ENCODE results near the gene SRRM4. TPM values are rescaled to one million over a fixed set of nuclear protein-coding genes. Genes with fewer than 3 reads are reported as not detected.
A peak's percentile ranks its signal among the peaks of the same experiment; 100 is the strongest.
"Not testable (repeated sequence)": the region's sequence is repeated elsewhere in the genome, so short reads cannot be mapped to it uniquely, and the experiment has no call there.

The SRRM4 gene, protein sequence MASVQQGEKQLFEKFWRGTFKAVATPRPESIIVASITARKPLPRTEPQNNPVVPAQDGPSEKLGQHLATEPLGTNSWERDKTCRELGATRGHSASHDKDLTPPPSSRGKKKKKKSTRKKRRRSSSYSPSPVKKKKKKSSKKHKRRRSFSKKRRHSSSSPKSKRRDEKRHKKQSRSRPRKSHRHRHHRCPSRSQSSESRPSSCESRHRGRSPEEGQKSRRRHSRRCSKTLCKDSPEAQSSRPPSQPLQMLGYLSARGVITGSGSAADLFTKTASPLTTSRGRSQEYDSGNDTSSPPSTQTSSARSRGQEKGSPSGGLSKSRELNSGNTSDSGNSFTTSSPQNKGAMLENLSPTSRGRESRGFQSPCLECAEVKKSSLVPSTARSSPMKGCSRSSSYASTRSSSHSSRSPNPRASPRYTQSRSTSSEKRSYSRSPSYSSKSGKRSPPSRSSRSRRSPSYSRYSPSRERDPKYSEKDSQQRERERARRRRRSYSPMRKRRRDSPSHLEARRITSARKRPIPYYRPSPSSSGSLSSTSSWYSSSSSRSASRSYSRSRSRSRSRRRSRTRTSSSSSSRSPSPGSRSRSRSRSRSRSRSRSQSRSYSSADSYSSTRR
- polyA plus RNA-seq (2013, experiment 1 of 2; ENCODE audit: insufficient read length): not detected
- not detected for polyA plus RNA-seq (2013, experiment 2 of 2; ENCODE audit: insufficient read length)

DNA sequence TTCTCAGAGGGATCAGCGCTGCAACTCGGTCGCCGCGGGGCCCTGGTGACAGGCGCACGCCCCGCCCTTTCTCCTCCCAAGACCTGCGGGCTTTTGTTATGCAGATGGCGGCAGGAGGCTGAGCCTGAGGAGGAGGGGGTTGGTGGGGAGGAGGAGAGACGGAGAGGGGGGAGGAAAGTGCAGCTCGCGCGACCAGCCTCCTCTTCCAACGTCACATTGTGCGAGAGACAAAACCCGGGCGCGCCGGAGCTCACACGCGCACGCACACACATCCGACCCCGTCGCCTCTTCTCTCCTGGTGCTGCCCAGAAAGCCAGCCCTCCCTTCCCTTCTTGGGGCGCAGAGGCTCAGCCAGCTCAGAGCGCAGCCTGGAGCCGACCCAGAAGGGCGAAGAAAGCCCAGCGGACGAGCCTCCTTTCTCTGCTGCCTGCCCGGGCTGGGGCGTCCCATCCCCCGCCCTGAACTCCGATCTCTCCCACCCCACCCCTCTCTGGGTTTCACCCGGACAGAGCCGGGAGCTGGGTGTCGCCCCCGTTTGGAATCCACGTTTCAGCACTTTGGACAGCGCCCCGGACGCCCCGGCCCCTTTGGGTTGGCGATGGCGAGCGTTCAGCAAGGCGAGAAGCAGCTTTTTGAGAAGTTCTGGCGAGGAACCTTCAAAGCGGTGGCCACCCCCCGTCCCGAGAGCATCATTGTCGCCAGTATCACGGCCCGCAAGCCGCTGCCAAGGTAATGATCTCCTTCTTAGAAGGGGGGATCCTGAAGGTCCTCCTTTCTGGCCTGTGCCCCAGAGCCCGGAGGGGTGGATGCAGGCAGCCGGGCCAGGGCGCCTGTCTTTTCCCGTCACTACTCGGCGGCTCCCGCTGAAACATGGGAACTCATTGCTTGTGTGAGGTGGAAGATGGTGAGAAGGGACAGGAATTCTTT, at the start of gene SRRM4:
Gene SRRM4 (plus strand): TSS at position 257 of the 927 bp plus-strand sequence. CDS start 342 bp downstream, at position 599.
- peak; percentile 8 for DNase-seq

DNA sequence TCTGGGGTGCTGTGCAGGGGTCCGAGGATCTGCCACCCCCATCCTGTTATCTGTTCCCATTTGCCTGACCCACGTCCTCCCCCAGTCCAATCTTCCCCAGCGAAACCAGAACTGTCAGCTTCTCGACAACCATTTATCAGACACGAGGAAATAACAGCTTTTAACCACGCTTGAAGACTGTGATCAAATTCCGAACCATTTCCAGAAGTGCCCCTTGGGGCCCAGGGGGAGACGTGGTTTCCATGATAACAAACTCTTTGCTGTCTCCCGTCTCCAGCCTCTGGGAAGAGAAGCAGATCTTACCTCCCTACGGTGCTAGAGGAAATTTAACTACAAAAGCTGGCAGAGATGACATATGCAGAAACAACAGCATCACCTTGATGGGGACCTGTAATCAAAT, 35.1 kb upstream of the SRRM4 start:
- DNase-seq: no peak

DNA sequence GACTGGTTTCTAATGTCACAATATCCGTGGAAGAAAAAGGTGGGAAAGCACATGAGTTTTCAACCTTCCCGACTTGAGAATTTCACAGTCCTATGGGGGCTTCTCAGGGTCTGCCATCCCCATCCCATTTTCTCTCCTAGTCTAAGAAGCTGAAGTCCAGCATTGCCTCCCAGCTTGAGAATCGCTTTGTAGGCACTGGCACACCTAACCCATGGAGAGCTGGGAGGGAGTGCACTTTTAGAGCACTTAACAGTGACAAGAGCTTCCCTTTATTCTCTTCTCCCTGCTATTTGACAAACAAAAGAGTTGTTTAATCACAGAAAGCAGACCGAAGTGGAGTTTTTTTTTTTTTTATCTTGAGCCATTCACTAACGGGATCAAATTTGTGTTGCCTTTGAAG, 22.8 kb upstream of the SRRM4 start:
- DNase-seq: no peak

DNA sequence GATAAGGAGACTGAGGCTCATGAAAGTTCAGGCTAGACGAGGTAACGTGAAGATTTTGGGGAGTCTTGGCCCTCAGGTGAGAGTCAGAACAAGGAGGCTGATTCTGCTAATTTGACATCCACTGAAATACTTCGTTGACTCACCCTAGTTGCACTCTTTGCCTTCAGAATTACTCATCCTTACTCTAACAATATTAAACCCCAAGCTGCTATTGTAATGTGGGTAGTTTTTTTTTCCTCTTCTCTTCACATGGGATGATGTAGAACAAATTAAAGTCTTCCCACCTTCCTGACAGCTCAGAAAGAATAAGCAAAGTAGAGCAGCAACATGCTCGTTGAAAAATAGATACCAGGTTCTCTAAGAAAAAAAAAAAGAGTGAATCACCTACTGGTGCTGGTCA, 22.0 kb upstream of the SRRM4 start:
- no peak for DNase-seq

DNA sequence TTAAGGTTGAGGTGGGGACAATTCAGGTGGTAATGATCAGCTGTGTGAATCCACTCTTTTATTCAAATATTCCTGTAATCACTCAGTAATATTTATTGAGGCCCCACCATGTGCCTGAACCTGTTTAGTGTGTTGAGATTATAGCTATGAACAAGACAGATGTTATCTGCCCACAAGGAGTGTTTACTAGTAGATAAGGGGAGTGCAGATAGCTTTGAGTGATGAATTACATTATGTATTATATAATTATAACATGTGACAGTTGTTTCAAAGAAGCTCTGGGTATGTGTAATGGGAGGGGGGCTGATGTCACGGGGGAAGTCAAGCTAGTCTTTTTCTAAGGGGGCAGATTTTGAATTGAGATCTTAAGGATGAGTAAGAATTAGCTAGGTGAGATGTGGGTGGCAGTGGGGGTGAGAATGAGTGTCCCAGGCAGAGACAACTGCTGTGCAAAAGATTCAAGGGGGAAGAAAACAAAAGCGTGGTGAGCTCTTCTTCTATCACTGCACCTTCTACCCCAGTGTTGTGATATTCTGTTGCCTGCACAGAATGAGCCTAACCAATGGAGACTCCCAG, 21.3 kb upstream of the SRRM4 start:
- DNase-seq: no peak

DNA sequence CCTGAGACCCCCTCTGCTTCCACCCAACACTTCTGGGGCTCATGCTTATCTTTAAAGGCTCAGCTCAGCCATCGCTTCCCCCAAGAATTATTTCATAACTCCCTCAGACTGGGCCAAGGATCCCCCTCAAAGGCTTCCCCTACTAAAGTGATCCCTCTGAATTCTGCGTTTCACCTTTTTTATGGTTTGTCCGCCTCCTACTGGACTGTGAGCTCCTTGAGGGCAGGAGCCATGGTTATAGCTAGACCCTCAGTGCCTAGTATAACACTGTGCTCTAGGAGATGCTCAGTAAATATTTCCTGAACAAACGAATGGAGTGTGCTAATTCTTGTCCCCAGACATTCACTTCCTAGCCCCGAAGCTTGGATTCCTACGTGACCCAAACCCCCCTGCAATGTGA, 20.5 kb upstream of the SRRM4 start:
- no peak for DNase-seq

DNA sequence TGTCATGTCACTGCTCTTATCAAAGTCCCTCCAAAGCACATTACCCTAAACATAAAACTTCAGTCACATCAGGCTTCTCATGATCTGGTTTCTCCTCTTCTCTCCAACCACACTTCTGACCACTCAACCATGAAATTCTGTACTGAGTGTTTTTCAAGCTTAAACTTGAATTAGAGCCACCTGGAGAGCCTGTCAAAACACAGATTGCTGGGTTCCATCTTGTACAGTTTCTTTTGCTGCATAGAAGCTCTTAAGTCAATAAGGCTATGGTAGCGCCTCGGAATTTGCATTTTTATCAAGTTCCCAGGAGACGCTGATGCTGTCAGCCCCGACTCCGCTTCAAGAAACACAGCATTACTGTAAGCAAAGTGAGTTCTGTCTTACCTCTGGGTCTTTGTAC, 16.4 kb upstream of the SRRM4 start:
- DNase-seq: no peak

DNA sequence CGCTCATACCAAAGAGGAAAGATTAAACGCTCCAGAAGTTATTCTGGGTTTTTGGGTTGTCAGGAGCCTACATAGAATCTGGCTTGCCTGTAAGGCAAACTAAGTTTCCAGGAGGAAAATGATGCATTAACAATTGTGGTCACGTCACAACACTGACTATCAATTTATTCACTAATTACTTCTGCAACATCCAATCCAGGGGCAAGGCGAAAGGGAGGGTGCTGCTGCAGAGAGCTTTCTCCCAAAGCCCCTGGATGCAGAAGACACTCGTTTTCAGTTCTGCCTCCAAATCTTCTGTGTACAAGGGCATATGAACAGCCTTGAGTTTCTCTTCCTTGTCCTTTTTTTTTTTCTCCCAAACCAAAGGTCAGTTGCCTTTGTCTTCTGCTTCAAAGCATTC, 10.5 kb upstream of the SRRM4 start:
- DNase-seq: no peak

DNA sequence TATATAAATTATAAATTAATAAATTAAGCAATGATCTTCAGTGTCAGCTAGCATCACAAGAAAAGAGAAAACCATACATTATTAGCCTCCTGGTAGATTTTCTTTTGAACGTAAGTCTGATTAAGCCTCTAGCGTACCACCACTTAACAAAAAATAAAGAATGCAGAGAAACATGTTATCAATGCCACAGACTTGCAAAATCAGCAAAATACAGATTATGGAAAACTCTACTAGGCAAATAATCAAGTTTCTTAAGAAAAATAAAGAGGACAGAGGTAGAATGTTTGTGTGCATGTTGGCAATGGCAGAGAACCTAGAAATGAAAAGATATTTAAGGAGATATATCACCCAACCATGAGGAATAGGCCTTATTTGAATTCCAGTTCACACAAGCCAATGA, 8.4 kb upstream of the SRRM4 start:
- DNase-seq: no peak

DNA sequence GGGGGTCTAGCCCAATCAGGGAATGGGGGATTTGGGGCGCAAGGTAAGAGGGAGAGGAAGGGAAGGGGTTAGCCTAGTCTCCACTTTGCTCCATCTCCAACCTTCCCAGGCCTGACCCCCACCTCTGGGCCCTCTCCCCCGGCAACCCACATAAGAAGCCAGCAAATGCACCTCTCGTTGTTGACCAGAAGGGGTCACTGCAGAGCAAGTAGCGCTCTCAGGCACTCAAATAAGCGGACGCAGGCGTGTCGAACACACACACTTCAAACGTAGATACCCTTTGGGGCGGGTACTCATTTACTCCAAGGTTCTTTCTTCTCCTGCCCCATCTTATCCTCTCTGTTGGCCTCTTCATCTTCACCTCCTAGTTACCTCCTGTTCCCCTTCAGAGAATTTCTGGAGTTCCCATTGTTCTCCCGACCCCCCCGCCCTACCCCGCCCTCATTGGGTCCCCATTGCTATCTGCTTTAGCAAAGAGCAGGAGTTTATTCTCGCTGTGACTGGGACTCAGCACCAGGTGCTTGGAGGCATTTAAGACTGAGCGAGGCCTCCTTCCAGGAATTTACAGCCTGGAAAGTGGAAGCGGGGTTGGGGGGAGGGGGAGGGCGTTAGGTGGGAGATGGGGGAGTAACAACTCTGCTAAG, 1.5 kb upstream of the SRRM4 start:
- DNase-seq: peak; percentile 30

DNA sequence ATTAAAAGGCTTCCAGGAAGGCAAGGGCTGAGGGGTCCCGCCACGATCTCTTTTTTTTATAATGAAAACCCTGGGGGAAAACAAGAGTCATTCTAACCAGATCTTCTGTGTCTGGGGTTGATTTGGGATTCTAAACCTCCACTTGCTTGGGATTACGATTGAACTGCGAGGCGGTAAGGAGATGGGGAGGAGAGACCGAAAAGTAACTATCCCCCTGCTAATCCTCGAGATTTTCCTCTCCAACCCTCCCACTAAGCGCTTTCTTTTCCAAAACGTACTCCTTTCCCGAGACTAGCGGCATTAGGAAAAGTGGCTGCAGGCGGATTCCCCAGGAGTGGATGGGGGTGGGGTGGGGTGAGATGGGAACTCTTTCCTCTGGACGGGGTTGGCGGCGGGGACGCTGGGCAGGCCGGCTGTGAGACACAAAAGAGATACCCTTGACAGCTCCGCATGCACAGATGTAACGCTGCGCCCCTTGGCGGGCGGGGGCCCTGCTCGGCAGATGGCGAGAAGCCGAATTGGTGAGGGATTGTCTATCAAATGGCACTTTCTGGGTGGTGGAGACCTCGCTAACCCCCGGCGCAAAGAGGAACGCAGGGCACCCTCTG, 830 bp upstream of the SRRM4 start:
- DNase-seq: no peak

DNA sequence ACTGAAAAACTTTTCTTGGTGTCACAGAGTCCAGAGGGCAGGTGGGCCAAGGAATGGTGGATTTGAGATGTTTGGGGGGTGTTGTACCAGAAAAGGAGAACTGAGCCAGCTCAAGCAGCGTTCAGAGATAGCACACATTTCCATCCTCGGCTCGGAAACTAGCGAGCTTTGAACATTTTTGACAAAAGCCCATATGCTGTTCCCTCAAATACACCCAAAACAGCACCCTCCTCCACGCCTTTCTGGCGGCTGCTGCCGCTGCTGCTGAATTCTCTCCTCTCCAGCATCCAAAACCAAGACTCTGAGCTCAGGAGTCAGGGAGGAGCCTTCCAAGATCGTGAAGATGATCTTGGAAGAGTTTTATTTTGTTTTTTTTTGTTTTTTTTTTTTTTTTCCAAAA, 961 bp downstream of the SRRM4 start:
- DNase-seq: no peak

DNA sequence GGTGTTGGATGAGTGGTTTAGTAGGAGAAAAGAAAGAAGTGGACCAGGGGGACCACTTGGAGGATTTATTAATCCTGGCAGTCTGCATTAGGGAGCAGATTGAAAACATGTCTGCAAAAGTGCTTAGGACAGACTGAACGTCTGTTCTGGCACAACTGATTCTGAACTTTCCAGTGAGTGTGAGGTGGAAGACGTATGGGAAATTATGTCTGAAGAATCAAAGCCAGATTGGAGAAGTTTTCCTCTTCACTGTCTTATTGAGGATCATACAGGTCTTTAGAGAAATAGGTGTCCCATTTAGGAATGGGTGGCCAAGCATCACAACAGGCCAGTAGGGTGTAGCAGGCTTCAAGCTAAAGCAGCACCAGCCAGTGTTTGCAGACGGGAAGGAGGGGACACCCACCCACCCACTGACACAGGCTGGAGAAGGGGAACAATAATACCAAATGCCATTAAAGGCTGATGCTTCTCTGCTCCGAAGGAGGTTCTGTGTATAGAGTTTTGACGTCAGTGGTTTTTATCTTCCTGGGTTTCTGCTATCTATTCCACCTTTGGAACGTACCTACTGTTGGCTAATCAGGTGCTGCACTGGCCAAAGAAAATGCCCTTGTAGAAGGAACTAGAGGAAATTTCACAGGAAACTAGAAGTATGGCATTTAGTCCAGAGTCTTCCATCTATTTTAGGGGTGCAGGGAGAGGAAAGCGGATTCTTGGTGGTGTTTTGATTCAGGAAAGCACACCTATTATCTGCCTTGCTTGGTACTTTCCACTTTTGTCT, 1.8 kb downstream of the SRRM4 start:
- DNase-seq: no peak

DNA sequence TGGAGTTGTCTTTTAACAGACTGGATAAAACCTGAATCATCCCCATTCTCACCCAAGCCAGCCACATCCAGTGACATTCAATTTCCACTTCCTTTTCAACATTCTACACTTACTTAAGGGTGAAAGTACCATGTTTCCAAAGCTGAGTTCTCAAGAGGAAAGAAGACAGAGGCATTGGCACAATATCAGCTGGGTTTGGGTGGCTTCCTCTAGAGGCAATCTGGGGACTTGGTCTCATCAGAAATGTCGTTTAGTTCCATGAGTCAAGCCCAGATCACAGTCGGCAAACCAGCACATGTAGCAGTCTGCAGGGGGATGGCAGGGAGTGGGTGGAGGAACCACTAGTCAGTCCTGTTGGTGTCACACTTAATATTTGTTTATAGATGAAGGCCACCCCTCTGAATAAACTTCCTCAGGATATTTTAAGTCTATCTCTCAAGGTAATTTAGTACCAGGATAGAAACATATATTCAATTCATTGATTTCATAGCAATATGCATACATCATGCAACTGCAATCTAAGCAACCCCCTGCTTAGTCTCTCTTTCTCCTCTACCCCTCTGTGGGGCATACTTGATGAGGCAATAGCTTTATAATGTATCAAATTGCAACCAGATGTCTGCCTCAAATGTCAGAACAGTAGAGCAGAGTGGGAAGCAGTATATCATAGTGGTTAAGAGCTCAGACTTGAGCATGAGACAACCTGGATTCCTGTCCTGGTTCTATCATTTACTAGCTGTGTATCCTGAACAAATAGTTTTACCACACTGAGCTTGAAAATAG, 3.0 kb downstream of the SRRM4 start:
- no peak for DNase-seq

DNA sequence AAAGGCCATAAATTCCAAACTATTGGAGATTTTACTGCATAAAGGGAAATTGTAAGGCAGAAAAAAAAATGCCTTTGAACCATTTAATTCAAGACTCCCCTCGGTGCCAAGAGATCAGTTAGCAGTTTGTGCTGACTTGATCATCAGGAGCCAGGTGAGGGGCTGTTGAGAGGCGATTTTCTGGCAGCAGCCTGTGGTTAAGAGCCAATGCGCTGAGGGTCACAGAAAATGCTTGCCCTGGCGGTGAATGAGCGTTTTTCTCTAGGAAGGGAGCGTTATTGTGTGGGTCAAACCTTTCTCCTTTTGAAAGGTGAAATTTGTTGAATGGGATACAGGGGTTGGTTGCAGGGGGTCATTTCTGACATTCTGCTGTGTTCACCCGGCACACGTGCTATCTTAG, 4.7 kb downstream of the SRRM4 start:
- DNase-seq: no peak

DNA sequence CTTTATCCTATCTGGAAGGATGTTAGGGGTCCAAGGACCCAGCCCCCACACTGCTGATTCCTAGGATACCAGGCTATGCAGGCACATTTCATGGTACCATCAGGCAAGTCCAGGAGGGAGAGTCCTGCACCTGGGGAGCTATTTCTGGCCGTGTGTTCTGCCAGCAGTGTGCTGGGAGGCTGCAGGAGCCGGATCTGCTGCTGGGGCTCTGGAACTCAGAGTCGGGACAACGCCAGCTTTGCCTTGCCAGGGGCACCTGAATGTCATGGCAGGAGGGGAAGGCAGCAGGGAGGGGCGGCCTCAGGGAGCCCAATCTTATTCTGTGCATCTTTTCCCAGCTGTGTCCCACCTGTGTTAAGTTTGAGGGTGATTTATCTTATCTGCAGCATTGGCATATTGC, 17.8 kb downstream of the SRRM4 start:
- DNase-seq: no peak

DNA sequence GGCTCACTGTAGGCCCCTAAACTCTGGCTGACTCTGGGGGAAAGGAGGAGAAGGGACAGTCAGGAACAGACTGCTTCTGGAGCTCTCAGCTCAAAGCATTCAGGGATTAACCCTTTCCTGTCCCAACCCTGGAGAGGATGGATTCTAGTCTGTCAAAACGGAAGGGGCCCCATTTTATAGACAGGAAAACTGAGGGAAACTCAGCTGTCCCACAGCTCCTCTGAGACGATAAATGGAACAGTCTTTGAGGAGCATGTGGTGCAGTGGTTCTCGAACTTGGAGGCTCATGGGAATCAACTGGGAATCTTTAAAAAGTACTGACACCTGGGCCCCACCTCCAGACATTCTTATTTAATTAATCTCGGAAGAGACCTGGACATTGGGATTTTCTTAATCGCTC, 23.7 kb downstream of the SRRM4 start:
- DNase-seq: no peak

DNA sequence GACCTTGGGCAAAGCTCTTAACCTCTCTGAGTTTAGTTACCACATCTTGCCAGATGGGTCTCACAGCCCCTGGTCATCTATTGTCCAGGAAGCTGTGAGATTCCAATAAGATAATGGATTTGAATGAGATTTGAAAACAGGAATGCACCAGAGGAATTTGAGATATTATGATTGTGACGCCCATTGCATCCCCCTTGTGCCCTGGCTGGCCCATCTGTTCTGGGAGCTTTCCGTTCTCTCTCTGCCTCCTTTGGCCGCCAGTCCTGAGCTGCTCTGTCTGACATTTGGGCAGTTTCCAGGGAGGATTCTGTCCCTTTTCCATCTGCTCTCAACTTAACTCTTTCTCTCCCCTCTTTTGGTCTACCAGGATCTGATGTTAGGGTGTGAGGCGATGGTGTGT, 24.6 kb downstream of the SRRM4 start:
- no peak for DNase-seq

DNA sequence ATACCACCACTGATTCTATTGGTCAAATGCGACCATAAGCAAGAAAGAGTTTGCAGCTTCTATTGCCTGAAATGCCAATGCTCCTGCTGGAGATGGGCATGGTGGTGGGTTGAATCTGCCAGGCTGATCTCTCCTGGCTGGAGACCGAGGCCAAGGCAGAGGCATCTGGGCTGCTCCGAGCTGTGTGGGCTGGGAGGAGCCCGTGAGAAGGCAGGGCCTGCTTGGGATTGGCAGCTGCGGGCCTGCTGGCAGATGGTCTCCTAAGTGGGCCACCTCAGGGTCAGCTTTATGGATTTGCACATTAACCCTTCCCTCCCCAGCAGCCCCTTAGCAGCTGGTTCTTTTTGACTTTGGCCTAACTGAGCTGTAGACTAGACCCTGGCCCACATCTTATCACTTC, 25.4 kb downstream of the SRRM4 start:
- DNase-seq: no peak

DNA sequence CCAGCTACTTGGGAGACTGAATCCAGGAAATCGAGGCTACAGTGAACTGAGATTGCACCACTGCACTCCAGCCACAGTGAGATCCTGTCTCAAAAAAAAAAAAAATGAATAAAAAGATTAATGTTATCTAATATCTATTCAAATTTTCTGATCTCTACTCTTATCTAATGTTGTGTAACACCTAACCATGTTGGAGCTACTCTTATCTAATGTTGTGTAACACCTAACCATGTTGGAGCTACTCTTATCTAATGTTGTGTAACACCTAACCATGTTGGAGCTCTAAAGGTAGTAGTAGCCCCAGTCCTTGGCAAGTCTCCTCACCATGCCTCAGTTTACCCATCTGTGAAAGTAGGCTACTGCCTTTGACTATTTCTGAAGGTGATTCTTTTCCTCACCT, 26.9 kb downstream of the SRRM4 start:
- not testable (repeated sequence) for DNase-seq

Measured in fibroblast of skin of back (primary cell).